ENCODE data around the gene RANBP3. TPM values are rescaled to one million over a fixed set of nuclear protein-coding genes. Genes with fewer than 3 reads are reported as not detected.
"Not testable (repeated sequence)": the region's sequence is repeated elsewhere in the genome, so short reads cannot be mapped to it uniquely, and the experiment has no call there.

Gene RANBP3
- 100 to 1,000 TPM; 101 to 104 (median 103) TPM for total RNA-seq

GRCh38 chr19:5977785-5978605, at the start of gene RANBP3:
TSS of gene RANBP3 (minus strand) at chr19:5978140. CDS start at chr19:5978082, 58 bp downstream.
- peaks cover 16% of the 10 kb centered on the region for H3K36me3 Mint-ChIP-seq (ENCODE audit: insufficient read depth)
- DNase-seq (peak; percentile 97), ATAC-seq (peak; percentile 90 to 91)
- peak within 1 kb of the TSS; percentile 98 for H3K4me3 Mint-ChIP-seq
- H3K4me1 Mint-ChIP-seq (ENCODE audit: low read depth) = peaks cover 57% of the 10 kb centered on the region
- H3K27me3 Mint-ChIP-seq (ENCODE audit: low read depth) = no peaks in the 10 kb centered on the region
- H3K9me3 Mint-ChIP-seq = no peaks in the 10 kb centered on the region

GRCh38 chr19:6026390-6027227, 48.7 kb upstream of the RANBP3 start:
- DNase-seq = no peak
- no peaks in the 10 kb centered on the region for H3K4me1 Mint-ChIP-seq (ENCODE audit: low read depth)
- H3K9me3 Mint-ChIP-seq = no peaks in the 10 kb centered on the region

GRCh38 chr19:6024756-6025155, 46.8 kb upstream of the RANBP3 start:
- not testable (repeated sequence) for ATAC-seq; H3K9me3 Mint-ChIP-seq; H3K36me3 Mint-ChIP-seq (ENCODE audit: insufficient read depth); DNase-seq; H3K4me3 Mint-ChIP-seq; H3K4me1 Mint-ChIP-seq (ENCODE audit: low read depth)
- H3K27me3 Mint-ChIP-seq (ENCODE audit: low read depth) = peaks cover 10% of the 10 kb centered on the region

More at GRCh38 chr19:6026390-6027227, 48.7 kb upstream of the RANBP3 start:
- peaks cover 6% of the 10 kb centered on the region for H3K27me3 Mint-ChIP-seq (ENCODE audit: low read depth)
- peaks cover 3% of the 10 kb centered on the region for H3K36me3 Mint-ChIP-seq (ENCODE audit: insufficient read depth)
- ATAC-seq = no peak
- H3K4me3 Mint-ChIP-seq = no peak overlapping the region

GRCh38 chr19:6023936-6024335, 46.0 kb upstream of the RANBP3 start:
- Mint-ChIP-seq H3K27me3 (ENCODE audit: low read depth) (peaks cover 13% of the 10 kb centered on the region), H3K36me3 (ENCODE audit: insufficient read depth) (peaks cover 3% of the 10 kb centered on the region), H3K4me3 (no peak overlapping the region), H3K9me3 (no peaks in the 10 kb centered on the region), H3K4me1 (ENCODE audit: low read depth) (no peaks in the 10 kb centered on the region)
- DNase-seq (no peak), ATAC-seq (no peak)

GRCh38 chr19:6023085-6023682, 45.2 kb upstream of the RANBP3 start:
- Mint-ChIP-seq H3K36me3 (ENCODE audit: insufficient read depth) (peaks cover under 1% of the 10 kb centered on the region), H3K4me1 (ENCODE audit: low read depth) (no peaks in the 10 kb centered on the region), H3K4me3 (no peak overlapping the region), H3K27me3 (ENCODE audit: low read depth) (peaks cover 13% of the 10 kb centered on the region), H3K9me3 (no peaks in the 10 kb centered on the region)
- ATAC-seq (no peak), DNase-seq (no peak)

GRCh38 chr19:6022570-6023064, 44.7 kb upstream of the RANBP3 start:
- no peaks in the 10 kb centered on the region for H3K4me1 Mint-ChIP-seq (ENCODE audit: low read depth)
- H3K27me3 Mint-ChIP-seq (ENCODE audit: low read depth) = peaks cover 13% of the 10 kb centered on the region
- DNase-seq (no peak), ATAC-seq (no peak)
- H3K4me3 Mint-ChIP-seq = no peak overlapping the region
- H3K9me3 Mint-ChIP-seq = no peaks in the 10 kb centered on the region
- no peaks in the 10 kb centered on the region for H3K36me3 Mint-ChIP-seq (ENCODE audit: insufficient read depth)

GRCh38 chr19:6021878-6022569, 44.1 kb upstream of the RANBP3 start:
- no peak overlapping the region for H3K4me3 Mint-ChIP-seq
- DNase-seq = peak; percentile 72
- peaks cover 13% of the 10 kb centered on the region for H3K27me3 Mint-ChIP-seq (ENCODE audit: low read depth)
- no peaks in the 10 kb centered on the region for H3K9me3 Mint-ChIP-seq
- peak; percentile 93 to 96 for ATAC-seq
- no peaks in the 10 kb centered on the region for H3K36me3 Mint-ChIP-seq (ENCODE audit: insufficient read depth)
- no peaks in the 10 kb centered on the region for H3K4me1 Mint-ChIP-seq (ENCODE audit: low read depth)

- H3K4me1 Mint-ChIP-seq (ENCODE audit: low read depth) = no peaks in the 10 kb centered on the region
- no peaks in the 10 kb centered on the region for H3K36me3 Mint-ChIP-seq (ENCODE audit: insufficient read depth)
- ATAC-seq = no peak
- no peak overlapping the region for H3K4me3 Mint-ChIP-seq
- DNase-seq = no peak
- no peaks in the 10 kb centered on the region for H3K9me3 Mint-ChIP-seq
- H3K27me3 Mint-ChIP-seq (ENCODE audit: low read depth) = peaks cover 13% of the 10 kb centered on the region
These were observed 43.2 kb upstream of the RANBP3 start for GRCh38 chr19:6020972-6021805.

GRCh38 chr19:6020166-6020882, 42.4 kb upstream of the RANBP3 start:
- H3K27me3 Mint-ChIP-seq (ENCODE audit: low read depth) = peaks cover 13% of the 10 kb centered on the region
- H3K4me1 Mint-ChIP-seq (ENCODE audit: low read depth) = no peaks in the 10 kb centered on the region
- no peaks in the 10 kb centered on the region for H3K36me3 Mint-ChIP-seq (ENCODE audit: insufficient read depth)
- no peaks in the 10 kb centered on the region for H3K9me3 Mint-ChIP-seq
- ATAC-seq (no peak), DNase-seq (no peak)
- no peak overlapping the region for H3K4me3 Mint-ChIP-seq

GRCh38 chr19:6018786-6019185, 40.8 kb upstream of the RANBP3 start:
- Mint-ChIP-seq H3K4me1 (ENCODE audit: low read depth) (no peaks in the 10 kb centered on the region), H3K36me3 (ENCODE audit: insufficient read depth) (no peaks in the 10 kb centered on the region), H3K9me3 (no peaks in the 10 kb centered on the region), H3K4me3 (no peak overlapping the region), H3K27me3 (ENCODE audit: low read depth) (peaks cover 13% of the 10 kb centered on the region)
- DNase-seq (no peak), ATAC-seq (no peak)

- DNase-seq (no peak), ATAC-seq (no peak)
- Mint-ChIP-seq H3K4me3 (no peak overlapping the region), H3K4me1 (ENCODE audit: low read depth) (no peaks in the 10 kb centered on the region), H3K36me3 (ENCODE audit: insufficient read depth) (no peaks in the 10 kb centered on the region), H3K9me3 (no peaks in the 10 kb centered on the region), H3K27me3 (ENCODE audit: low read depth) (peaks cover 13% of the 10 kb centered on the region)
These were observed 39.6 kb upstream of the RANBP3 start for GRCh38 chr19:6017576-6017975.

- H3K4me1 Mint-ChIP-seq (ENCODE audit: low read depth) = no peaks in the 10 kb centered on the region
- DNase-seq (no peak), ATAC-seq (no peak)
- H3K9me3 Mint-ChIP-seq = no peaks in the 10 kb centered on the region
- no peak overlapping the region for H3K4me3 Mint-ChIP-seq
- peaks cover 5% of the 10 kb centered on the region for H3K27me3 Mint-ChIP-seq (ENCODE audit: low read depth)
- no peaks in the 10 kb centered on the region for H3K36me3 Mint-ChIP-seq (ENCODE audit: insufficient read depth)
These were observed 38.1 kb upstream of the RANBP3 start for GRCh38 chr19:6015841-6016545.

Data from activated T-cell treated with anti-CD3 and anti-CD28 coated beads, Interleukin-2, amount 50 U/mL, for 4 hours (primary cell).